SHP77 treated with DMSO at 0.1 percent for 48 hours (cell line): ENCODE measurements around the gene RMDN2.

Experiments used
- DNase-seq: peaks from one replicate; lab custom pipeline; 2025; lab: John Stamatoyannopoulos, UW

Gene RMDN2, protein sequence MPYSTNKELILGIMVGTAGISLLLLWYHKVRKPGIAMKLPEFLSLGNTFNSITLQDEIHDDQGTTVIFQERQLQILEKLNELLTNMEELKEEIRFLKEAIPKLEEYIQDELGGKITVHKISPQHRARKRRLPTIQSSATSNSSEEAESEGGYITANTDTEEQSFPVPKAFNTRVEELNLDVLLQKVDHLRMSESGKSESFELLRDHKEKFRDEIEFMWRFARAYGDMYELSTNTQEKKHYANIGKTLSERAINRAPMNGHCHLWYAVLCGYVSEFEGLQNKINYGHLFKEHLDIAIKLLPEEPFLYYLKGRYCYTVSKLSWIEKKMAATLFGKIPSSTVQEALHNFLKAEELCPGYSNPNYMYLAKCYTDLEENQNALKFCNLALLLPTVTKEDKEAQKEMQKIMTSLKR

DNA sequence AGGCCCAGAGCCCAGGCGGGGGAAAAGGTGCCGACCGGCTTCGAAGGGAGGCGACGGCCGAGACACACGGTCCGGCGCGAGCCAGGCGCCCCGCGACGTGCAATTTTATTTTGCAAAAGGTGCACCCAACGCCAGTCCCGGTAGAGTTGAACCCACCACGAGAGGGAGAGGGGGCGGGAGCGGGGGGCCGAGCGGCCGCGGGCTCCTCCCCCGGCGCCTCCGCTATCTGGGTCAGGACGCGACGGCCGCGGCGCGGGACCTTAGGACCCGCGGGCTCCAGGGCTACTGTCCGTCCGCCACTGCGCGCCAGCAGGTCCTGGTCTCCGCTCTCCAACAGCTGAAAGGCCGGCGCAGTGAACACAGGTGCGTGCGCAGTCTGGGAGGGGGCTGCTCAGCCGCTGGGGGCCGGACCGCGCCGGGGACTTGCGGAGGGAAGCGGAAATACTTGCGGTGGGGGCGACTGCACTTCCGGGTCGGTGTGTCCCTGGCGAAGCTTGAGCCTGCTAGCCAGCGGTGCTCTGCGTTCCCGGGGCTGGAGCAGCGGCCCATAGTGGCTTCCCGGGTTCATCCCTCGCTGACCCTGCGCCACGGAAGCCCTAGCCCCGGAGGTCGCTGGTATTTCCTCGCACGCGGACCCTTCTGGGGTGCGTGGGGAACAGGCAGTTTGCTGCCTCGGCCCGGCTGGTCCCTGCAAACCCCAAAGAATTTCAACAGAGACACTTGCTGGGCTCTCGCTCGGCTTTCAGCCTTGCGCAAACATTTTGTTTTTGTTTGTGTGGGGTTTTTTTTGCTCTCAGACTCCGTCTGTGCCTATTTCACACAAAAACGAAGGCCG, at the start of gene RMDN2:
Gene RMDN2 (plus strand): TSS at position 225 of the 835 bp plus-strand sequence. CDS start 3,991 bp downstream, outside the sequence.
- peak; percentile 81 for DNase-seq

DNA sequence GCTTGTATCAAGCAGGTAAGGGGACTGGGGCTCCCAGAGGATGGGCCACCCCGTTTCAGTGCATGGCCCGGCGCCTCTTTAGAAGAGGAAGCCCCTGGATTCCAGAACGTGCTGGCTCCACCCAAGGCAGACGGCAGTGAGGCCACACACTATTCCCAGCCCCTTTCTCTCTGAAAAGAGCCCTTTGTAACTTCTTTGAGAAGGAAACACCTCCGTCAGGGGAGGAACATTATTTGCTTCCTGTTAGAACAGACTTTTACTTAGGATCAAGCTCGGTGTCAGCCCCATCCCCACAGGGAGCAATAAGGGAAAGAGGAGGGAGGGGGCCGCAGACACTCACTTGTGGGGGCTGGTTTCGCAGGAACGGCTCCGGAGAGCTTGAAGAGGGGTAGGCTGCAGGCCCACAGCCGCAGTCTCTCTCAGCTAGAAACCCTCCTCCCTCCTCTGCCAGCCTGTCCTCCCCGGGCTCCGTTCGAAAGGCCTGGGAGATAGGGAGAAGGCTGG, 49.6 kb upstream of the RMDN2 start:
- no peak for DNase-seq

- no peak for DNase-seq
Measured at GRCh38 chr2:37876227-37876626, 48.9 kb upstream of the RMDN2 start.

GRCh38 chr2:37877457-37878315, 47.4 kb upstream of the RMDN2 start:
- DNase-seq: peak; percentile 46

DNA sequence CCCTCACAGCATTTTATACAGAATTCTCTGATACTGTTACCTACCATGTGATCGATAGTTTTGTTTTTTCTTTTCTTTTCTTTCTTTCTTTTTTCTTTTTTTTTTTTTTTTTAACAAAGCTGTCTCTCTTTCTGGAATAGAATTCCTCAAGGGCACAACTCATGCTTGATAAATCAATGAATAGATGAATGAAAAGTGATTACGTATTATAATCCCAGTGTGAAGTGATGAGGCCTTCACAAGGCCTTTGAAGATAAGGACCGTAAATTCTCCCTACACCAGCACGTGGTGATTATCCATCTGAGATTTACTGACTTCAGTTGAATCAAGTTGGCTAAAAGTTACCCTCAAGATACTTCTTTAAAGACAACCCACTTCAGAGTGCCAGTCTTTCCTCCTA, 46.6 kb upstream of the RMDN2 start:
- DNase-seq: no peak

DNA sequence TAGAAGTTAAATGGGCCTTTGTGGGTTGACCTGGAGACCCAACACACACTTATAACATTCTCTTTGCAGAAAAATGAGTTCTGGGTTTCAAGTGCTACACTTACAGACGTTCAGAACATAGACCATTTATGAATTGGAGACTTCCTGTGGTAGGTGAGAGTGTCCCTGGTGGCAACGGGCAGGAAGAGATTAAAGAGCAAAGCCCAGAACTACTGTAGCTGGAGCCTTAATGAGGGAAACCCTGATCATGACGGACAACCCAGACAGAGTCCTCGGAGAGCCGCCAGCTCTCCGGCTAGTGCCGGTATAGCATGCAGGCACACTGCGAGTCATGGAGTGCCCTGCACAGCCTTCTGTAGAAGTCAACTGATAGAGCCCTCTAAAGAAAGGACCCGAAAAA, 44.5 kb upstream of the RMDN2 start:
- no peak for DNase-seq

DNA sequence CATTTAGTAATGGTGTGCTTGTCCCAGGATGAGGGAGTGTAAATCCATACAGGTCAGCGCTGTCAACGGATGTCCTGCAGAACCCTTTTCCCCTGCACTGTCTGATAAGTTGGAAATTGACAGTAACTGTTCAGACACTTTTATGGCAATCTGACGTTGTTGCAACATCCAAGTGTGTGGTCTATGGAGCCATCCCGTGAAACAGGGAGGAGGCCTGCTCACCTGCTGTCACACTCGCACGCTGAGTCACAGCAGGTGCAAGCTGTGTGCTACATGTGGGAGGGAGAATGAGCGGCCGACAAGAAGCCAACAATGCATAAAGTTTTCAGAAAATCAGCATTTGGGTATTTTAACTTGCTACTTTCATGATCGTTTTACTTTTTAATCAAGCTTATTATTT, 43.7 kb upstream of the RMDN2 start:
- peak; percentile 49 for DNase-seq

DNA sequence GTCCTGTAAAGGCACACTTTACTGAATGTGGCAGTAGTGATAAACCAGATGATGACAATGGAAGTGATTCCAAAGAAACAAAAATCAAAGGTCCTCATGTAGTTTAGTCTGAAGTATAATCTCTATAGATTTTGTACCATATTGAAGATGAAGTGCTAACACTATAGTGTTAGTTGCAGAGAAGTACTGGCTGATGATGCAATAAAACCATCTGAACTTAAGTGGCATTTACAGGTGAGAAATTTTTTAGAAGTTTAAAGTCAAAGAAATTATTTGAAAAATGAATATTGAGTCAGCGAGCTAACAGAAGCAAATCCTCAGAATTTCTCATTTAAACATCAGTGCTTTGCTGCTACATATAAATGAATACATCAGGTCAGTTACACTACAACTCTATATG, 43.1 kb upstream of the RMDN2 start:
- DNase-seq: no peak

DNA sequence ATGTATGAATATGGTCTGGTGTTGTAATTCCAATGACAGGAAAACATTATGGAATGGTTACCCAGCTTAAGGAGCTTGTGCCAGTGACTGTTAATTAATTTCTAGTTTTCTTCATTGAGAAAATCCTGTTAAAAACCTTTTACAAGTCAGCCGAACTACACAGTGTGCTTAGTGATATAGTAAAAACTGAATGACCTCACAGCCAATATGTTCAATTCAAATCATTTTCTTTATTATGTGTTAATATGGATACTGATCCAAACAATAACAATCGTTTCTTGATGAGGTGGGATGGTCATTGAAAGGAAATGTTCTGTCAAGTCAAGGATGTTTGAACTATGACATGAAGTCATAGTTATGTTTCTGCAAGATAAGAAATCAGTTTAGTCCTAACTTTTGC, 41.6 kb upstream of the RMDN2 start:
- no peak for DNase-seq

- no peak for DNase-seq
Measured at GRCh38 chr2:37885329-37885993, 39.6 kb upstream of the RMDN2 start.

GRCh38 chr2:37886745-37887144, 38.3 kb upstream of the RMDN2 start:
- DNase-seq: no peak

DNA sequence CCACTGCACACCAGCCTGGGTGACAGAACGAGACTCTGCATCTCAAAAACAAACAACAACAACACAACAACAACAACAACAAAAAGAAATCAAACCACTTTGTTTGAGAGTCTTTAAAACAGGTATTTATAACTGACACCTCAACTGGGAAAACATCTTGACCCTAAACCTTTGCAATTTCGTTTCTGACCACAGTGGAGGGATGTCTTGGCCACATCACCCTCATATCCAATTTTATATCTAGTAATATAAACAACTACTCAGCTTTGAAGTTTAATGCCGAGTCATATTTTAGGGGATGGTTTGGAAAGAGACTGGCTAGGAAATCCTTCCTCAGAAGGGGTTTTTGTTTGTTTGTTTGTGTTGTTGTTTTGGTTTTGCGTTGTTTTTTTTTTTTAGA, 37.8 kb upstream of the RMDN2 start:
- DNase-seq: no peak

GRCh38 chr2:37890893-37891495, 34.1 kb upstream of the RMDN2 start:
- peak; percentile 64 for DNase-seq

GRCh38 chr2:37891846-37892435, 33.1 kb upstream of the RMDN2 start:
- DNase-seq: no peak

- DNase-seq: no peak
Measured at GRCh38 chr2:37892436-37893114, 32.5 kb upstream of the RMDN2 start.

GRCh38 chr2:37893327-37893726, 31.8 kb upstream of the RMDN2 start:
- DNase-seq: no peak

DNA sequence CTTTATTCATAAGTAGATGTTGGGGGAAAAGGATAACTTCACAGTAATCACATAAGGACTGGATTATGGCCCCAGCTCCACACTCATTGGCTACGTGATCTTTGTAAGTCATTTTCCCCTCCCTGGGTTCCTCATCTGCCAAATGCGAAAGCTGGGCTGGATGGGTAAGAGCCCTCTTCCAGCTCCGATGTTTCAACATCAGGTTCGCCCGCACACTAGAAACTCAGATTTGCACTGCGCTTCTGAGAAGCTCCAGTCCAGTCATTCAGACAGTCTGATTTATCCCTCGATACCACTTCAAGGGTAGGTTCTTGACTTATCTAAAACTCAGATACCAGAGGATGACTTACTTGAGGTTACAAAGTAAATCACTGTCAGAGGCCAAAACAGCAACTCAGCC, 31.0 kb upstream of the RMDN2 start:
- no peak for DNase-seq

DNA sequence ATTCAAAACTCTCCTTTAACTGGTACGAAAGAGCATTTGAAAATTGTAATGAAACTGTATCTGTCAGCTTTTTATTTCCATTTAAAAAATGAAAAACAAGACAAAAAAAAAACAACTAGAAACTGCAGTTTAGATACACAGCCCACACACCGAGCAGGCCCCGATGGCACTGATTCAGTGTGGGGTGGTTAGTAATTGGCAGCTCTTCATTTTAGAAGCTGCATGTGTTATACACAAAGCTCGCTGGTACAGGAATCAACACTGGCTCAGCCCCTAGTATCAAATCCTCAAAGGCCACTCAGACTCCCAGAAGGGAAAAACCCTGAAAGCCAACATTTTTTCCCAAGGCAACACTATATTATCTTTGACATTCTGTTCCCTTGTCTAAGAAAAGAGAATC, 30.5 kb upstream of the RMDN2 start:
- DNase-seq: no peak

DNA sequence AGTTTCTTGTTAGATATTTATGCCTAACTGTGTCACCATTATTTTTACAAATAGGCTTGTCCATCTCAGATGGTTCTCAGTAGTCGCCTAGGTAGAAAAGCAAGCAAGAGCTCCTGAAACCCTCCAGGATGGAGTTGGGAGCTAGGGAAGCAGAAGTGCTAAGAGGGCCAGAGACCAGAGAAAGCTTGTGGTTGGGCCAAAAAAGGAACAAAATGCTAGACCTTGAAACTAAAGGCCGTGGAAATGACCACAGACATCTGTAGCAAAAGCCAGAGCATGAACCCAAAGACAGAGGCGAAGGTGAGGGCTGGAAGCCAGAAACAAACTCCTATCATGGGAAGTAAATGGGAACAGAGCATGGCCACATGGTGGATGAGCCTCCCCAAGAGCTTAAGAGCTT, 29.9 kb upstream of the RMDN2 start:
- DNase-seq: no peak

- DNase-seq: no peak
Measured at GRCh38 chr2:37896319-37896718, 28.8 kb upstream of the RMDN2 start.
